Spleen (tissue), 11 donors: ENCODE measurements around the gene RAMP3. TPM values are rescaled to one million over a fixed set of nuclear protein-coding genes. Genes with fewer than 3 reads are reported as not detected.

Source experiments
- DNase-seq: peaks from one replicate; pipeline ENCODE4 v3.0.0-alpha.2; 2020
- H3K27ac ChIP-seq, 8 donors: fragments of 200-600 bp; sonication (generic) in 7 of 8; 1 replicate in 4 of 8; 2 replicates in 4 of 8; pipeline versions ENCODE4 v1.5.0 to v1.8.0; 2016 to 2021; ENCODE audit warnings: inconsistent platforms in 4 of 8, mild to moderate bottlenecking in 4 of 8, moderate library complexity in 1 of 8
- H3K27me3 ChIP-seq, 7 donors: fragments of 200-600 bp; sonication (generic) in 6 of 7; replicated peaks in 1 of 7; 1 replicate in 4 of 7; 2 replicates in 3 of 7; pipeline versions ENCODE4 v1.5.0 to v1.8.0; 2016 to 2021; ENCODE audit warnings: inconsistent platforms in 3 of 7, mild to moderate bottlenecking in 1 of 7
- H3K36me3 ChIP-seq, 6 donors: fragments of 200-600 bp; sonication (generic) in 5 of 6; 1 replicate in 4 of 6; 2 replicates in 2 of 6; pipeline versions ENCODE4 v1.5.0 to v1.8.0; 2016 to 2021; ENCODE audit warnings: inconsistent platforms in 2 of 6
- H3K4me1 ChIP-seq, 6 donors: fragments of 200-600 bp; sonication (generic) in 5 of 6; 1 replicate in 3 of 6; 2 replicates in 3 of 6; pipeline versions ENCODE4 v1.5.0 to v1.8.0; 2016 to 2021; ENCODE audit warnings: inconsistent platforms in 3 of 6
- H3K4me3 ChIP-seq, 8 donors: fragments of 200-600 bp; sonication (generic) in 7 of 8; 1 replicate in 4 of 8; 2 replicates in 4 of 8; pipeline versions ENCODE4 v1.5.0 to v1.8.0; 2016 to 2021; ENCODE audit warnings: inconsistent platforms in 4 of 8, mild to moderate bottlenecking in 4 of 8, moderate library complexity in 2 of 8
- H3K9me3 ChIP-seq, 8 donors: fragments of 200-600 bp; sonication (generic) in 7 of 8; 1 replicate in 4 of 8; 2 replicates in 4 of 8; pipeline versions ENCODE4 v1.5.0 to v1.8.0; 2016 to 2021; ENCODE audit warnings: inconsistent platforms in 4 of 8
- CTCF ChIP-seq, 11 experiments: fragments of 200-600 bp in 7 of 11; fragments of 450-650 bp in 4 of 11; sonication (generic) in 4 of 11; IDR thresholded peaks in 8 of 11; conservative IDR thresholded peaks in 3 of 11; 1 replicate in 7 of 11; 2 replicates in 4 of 11; pipeline versions ENCODE4 v1.4.0 to v1.8.0; 2016 to 2021; ENCODE audit warnings: antibody characterized with exemption in 11 of 11, inconsistent platforms in 4 of 11, mild to moderate bottlenecking in 1 of 11
- POLR2A ChIP-seq, 3 donors: fragments of 450-650 bp; IDR thresholded peaks; one replicate each; pipeline ENCODE4 v1.5.1; 2017; ENCODE audit warnings: antibody characterized with exemption in 3 of 3, mild to moderate bottlenecking in 1 of 3
- POLR2AphosphoS5 ChIP-seq, 3 donors: sonication (generic); formaldehyde crosslinking; IDR thresholded peaks; one replicate each; pipeline ENCODE4 v1.5.1; 2017; ENCODE audit warnings: antibody characterized with exemption in 3 of 3
- WGBS, 5 donors: extraction: QIAGEN DNeasy Blood & Tissue Kit in 3 of 5; methylation state at CpG; one replicate each; pipeline versions ENCODE4 v1.1.5 to v1.1.7; 2013 to 2018; 5-methylcytosine and 5-hydroxymethylcytosine counted together
- intact Hi-C: fragments of 100-400 bp; cut with DNase I; formaldehyde crosslinking; loops from one replicate; pipeline ENCODE4 v1.15.0; 2023; ENCODE audit warnings: low total_unique reads
- polyA plus RNA-seq, 3 donors: library from polyadenylated mRNA; stranded (reverse); fragments of 200-250 nt; gene quantifications; one replicate each; pipeline ENCODE4 v1.2.1, GENCODE V29; 2013
- total RNA-seq, 7 donors: library from RNA; depleted of rRNA in 3 of 7; stranded (reverse); fragments of >200 nt in 3 of 7; fragmentation: NEBNext Ultra II Directional in 4 of 7; extraction: Animal tissue kit (Norgen Biotek cat#: 25700) in 4 of 7; gene quantifications; one replicate each; pipeline versions ENCODE4 v1.1.0 to v1.2.1, GENCODE V29; 2016 to 2021
- donor health status: healthy with polysubstance abuse.
- donor health status: DM: no; HTN: no; CAD: no; lungs with moderate emphysema.
- donor health status: DM: no; HTN: no; CAD: no.
- donor health status: Bipolar disorder and iron deficiency.
- donor health status: healthy.
- donor health status: DM: no; HTN: no; CAD: no.
- donor health status: DM: yes; HTN: yes; CAD: no.

RAMP3 gene
- total and polyA plus RNA-seq, 10 donors: 6.3 to 27.8 (median 13.6) TPM

GRCh38 chr7:45193828-45194227 lies 36.2 kb downstream of the RAMP3 start:
- peaks cover 0 to 4% (median 0%) of the 10 kb centered on the region in 6 donors for H3K4me1 ChIP-seq
- intact Hi-C loops: no loop called here
- WGBS, 5 donors: 89 to 93% (median 90%) methylated on average over 4 of the region's 4 CpGs
- peak overlapping the region in 1 of 8 donors; percentile 72 for H3K27ac ChIP-seq
- H3K27me3 ChIP-seq: peaks cover 0 to 10% (median 0%) of the 10 kb centered on the region in 7 donors
- no peaks in the 10 kb centered on the region for H3K36me3 ChIP-seq
- no peak overlapping the region for H3K4me3 ChIP-seq
- no peak for TF ChIP-seq POLR2AphosphoS5 (IDR thresholded peaks at IDR 0.05)
- no peak for TF ChIP-seq POLR2A (IDR thresholded peaks at IDR 0.05)
- TF ChIP-seq CTCF (IDR thresholded peaks at IDR 0.05 in 8 of 11, conservative IDR thresholded peaks at IDR 0.05 in 3 of 11): no peak
- DNase-seq: peak; percentile 42
- no peaks in the 10 kb centered on the region for H3K9me3 ChIP-seq

GRCh38 chr7:45196374-45196773 lies 38.8 kb downstream of the RAMP3 start:
- DNase-seq: peak; percentile 13
- intact Hi-C loops: no loop called here
- WGBS, 5 donors: 67 to 84% (median 77%) methylated on average over 7 of the region's 7 CpGs
- TF ChIP-seq CTCF (IDR thresholded peaks at IDR 0.05 in 8 of 11, conservative IDR thresholded peaks at IDR 0.05 in 3 of 11) (no peak), POLR2A (IDR thresholded peaks at IDR 0.05) (no peak), POLR2AphosphoS5 (IDR thresholded peaks at IDR 0.05) (no peak)
- Histone ChIP-seq H3K9me3 (no peaks in the 10 kb centered on the region), H3K27ac (no peak overlapping the region), H3K4me3 (no peak overlapping the region), H3K27me3 (peaks cover 0 to 10% (median 0%) of the 10 kb centered on the region in 7 donors), H3K36me3 (no peaks in the 10 kb centered on the region), H3K4me1 (peaks cover 0 to 4% (median 0%) of the 10 kb centered on the region in 6 donors)

- Histone ChIP-seq H3K9me3 (no peaks in the 10 kb centered on the region), H3K27ac (no peak overlapping the region), H3K36me3 (no peaks in the 10 kb centered on the region), H3K4me1 (peaks cover 0 to 4% (median 0%) of the 10 kb centered on the region in 6 donors), H3K4me3 (no peak overlapping the region), H3K27me3 (peaks cover 0 to 10% (median 0%) of the 10 kb centered on the region in 7 donors)
- peak; percentile 6 for DNase-seq
- TF ChIP-seq POLR2AphosphoS5 (IDR thresholded peaks at IDR 0.05) (no peak), POLR2A (IDR thresholded peaks at IDR 0.05) (no peak), CTCF (IDR thresholded peaks at IDR 0.05 in 8 of 11, conservative IDR thresholded peaks at IDR 0.05 in 3 of 11) (no peak)
- intact Hi-C loops: no loop called here
- 80 to 97% (median 91%) methylated on average over 2 of the region's 2 CpGs for WGBS, 5 donors
These were observed 39.9 kb downstream of the RAMP3 start for GRCh38 chr7:45197461-45197860.

GRCh38 chr7:45198986-45199385 lies 41.4 kb downstream of the RAMP3 start:
- Histone ChIP-seq H3K36me3 (no peaks in the 10 kb centered on the region), H3K4me3 (no peak overlapping the region), H3K27ac (no peak overlapping the region), H3K9me3 (no peaks in the 10 kb centered on the region), H3K4me1 (peaks cover 0 to 5% (median 2%) of the 10 kb centered on the region in 6 donors), H3K27me3 (peaks cover 0 to 10% (median 0%) of the 10 kb centered on the region in 7 donors)
- TF ChIP-seq CTCF (IDR thresholded peaks at IDR 0.05 in 8 of 11, conservative IDR thresholded peaks at IDR 0.05 in 3 of 11): no peak
- TF ChIP-seq POLR2AphosphoS5 (IDR thresholded peaks at IDR 0.05): no peak
- TF ChIP-seq POLR2A (IDR thresholded peaks at IDR 0.05): no peak
- WGBS, 5 donors: 87 to 100% (median 91%) methylated on average over 2 to 3 of the region's 3 CpGs
- no peak for DNase-seq
- intact Hi-C loops: no loop called here
